ENCODE results near the gene PCYT2.

The PCYT2 gene

GRCh38 chr17:81865733-81866439, 45.3 kb downstream of the PCYT2 start (continued):
- TF ChIP-seq ZNF561 (tag by site-specific recombination; IDR thresholded peaks at IDR 0.05; ENCODE audit: borderline replicate concordance), result no peak
- TF ChIP-seq ZNF571 (tag by site-specific recombination; IDR thresholded peaks at IDR 0.05), result no peak
- TF ChIP-seq GLIS1 (tag by site-specific recombination; IDR thresholded peaks at IDR 0.05), result 0 out of 2 replicates have a peak, but pooled peaks have one; percentile 9
- TF ChIP-seq, protein P1, sequence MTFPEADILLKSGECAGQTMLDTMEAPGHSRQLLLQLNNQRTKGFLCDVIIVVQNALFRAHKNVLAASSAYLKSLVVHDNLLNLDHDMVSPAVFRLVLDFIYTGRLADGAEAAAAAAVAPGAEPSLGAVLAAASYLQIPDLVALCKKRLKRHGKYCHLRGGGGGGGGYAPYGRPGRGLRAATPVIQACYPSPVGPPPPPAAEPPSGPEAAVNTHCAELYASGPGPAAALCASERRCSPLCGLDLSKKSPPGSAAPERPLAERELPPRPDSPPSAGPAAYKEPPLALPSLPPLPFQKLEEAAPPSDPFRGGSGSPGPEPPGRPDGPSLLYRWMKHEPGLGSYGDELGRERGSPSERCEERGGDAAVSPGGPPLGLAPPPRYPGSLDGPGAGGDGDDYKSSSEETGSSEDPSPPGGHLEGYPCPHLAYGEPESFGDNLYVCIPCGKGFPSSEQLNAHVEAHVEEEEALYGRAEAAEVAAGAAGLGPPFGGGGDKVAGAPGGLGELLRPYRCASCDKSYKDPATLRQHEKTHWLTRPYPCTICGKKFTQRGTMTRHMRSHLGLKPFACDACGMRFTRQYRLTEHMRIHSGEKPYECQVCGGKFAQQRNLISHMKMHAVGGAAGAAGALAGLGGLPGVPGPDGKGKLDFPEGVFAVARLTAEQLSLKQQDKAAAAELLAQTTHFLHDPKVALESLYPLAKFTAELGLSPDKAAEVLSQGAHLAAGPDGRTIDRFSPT (tag by site-specific recombination; IDR thresholded peaks at IDR 0.05), result 0 out of 2 replicates have a peak, but pooled peaks have one; percentile 34

- Histone ChIP-seq H3K4me1 (ENCODE audit: control insufficient read depth, insufficient read depth, low read length) (peaks cover 14% of the 10 kb centered on the region; the same call in 1 of the 2 replicates), H3K36me3 (ENCODE audit: control insufficient read depth in 2 of 2, insufficient read depth in 1 of 2, low read length in 2 of 2) (peaks cover 12 to 75% of the 10 kb centered on the region in 2 experiments; a peak in 2 of 3 replicates), H3K4me3 (ENCODE audit: low read depth, low read length) (no peak overlapping the region), H3K9me3 (ENCODE audit: control insufficient read depth, insufficient read depth, low read depth, low read length) (no peaks in the 10 kb centered on the region), H3K27ac (ENCODE audit: extremely low read depth, low read depth, low read length) (peak overlapping the region; percentile 100)
- CTCF ChIA-PET, result interaction anchor here (0.6 to 1.8 kb wide), 2 partner anchors 48 to 131 kb away, joined by 3 to 4 read pairs; no protein-coding TSS in a partner anchor
- POLR2A ChIA-PET, result interaction anchor here (0.7 to 2.5 kb wide), 7 partner anchors 23 to 181 kb away, joined by 3 to 14 read pairs (median 5); partner anchors contain the start of genes ALYREF, ANAPC11, ARL16 and HGS
- no peak for TF ChIP-seq ZNF169 (tag by site-specific recombination; IDR thresholded peaks at IDR 0.05)
- TF ChIP-seq ZIC2 (tag by site-specific recombination; IDR thresholded peaks at IDR 0.05), result peak; percentile 34; the same call in 1 of the 2 replicates
These were observed 45.9 kb downstream of the PCYT2 start for GRCh38 chr17:81865358-81865732.

DNA sequence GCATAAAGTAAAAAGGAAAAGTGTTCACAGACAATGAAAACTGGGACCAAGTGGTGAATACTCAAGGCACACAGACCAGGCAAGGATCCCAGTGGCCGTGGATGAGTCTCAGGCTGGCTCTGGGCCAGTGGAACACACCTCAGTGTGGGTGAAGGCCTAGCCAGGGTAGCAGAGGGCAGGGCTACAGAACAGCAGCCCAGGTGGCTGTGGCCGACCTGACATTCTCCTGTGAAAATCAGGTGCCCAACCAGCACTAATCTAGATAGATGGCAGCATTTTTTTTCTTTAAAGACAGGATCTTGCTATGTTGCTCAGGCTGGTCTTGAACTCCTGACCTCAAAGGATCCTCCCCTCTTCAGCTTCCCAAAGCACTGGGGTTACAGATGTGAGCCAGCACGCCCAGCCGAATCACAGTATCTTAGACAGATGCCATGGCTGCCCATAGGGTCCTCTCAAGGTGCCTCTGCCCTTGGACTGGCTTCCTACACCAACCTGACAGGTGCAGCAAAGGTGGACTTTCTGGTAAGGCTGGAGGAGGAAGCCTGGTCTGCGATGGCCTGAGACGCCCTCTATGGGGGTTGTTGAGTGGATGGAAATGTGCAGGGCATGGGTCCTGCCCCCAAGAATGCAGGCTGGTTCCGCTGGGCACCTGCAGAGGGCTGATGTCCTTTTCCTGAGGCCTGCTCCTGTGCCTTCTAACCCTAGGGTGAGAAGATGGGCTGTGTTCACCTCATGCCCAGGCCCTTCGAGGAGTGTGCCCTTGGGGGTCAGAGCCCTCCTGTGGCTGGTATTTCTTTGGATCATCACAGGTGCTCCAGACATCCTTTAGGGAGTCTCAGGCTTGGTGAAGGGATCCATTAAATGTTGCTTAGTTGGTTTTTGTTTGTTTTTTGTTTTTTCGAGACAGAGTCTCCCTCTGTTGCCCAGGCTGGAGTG, 47.1 kb downstream of the PCYT2 start:
- peak overlapping the region; percentile 26; the same call in 1 of the 2 replicates for H3K27ac ChIP-seq (ENCODE audit: extremely low read depth, low read depth, low read length)
- H3K36me3 ChIP-seq (ENCODE audit: control insufficient read depth in 2 of 2, insufficient read depth in 1 of 2, low read length in 2 of 2), result peaks cover 12 to 70% of the 10 kb centered on the region in 2 experiments; a peak in 2 of 3 replicates
- peaks cover 13% of the 10 kb centered on the region for H3K4me1 ChIP-seq (ENCODE audit: control insufficient read depth, insufficient read depth, low read length)
- H3K9me3 ChIP-seq (ENCODE audit: control insufficient read depth, insufficient read depth, low read depth, low read length), result no peaks in the 10 kb centered on the region
- CTCF ChIA-PET, result interaction anchor here (0.5 to 1.3 kb wide), 2 partner anchors 131 to 232 kb away, joined by 3 to 4 read pairs; no protein-coding TSS in a partner anchor
- no peak overlapping the region for H3K4me3 ChIP-seq (ENCODE audit: low read depth, low read length)
- POLR2A ChIA-PET, result interaction anchor here (0.9 to 1.4 kb wide), 4 partner anchors 32 to 161 kb away, joined by 3 to 7 read pairs (median 5); partner anchors contain the start of genes CENPX, LRRC45 and MRPL12
- TF ChIP-seq, protein P2, sequence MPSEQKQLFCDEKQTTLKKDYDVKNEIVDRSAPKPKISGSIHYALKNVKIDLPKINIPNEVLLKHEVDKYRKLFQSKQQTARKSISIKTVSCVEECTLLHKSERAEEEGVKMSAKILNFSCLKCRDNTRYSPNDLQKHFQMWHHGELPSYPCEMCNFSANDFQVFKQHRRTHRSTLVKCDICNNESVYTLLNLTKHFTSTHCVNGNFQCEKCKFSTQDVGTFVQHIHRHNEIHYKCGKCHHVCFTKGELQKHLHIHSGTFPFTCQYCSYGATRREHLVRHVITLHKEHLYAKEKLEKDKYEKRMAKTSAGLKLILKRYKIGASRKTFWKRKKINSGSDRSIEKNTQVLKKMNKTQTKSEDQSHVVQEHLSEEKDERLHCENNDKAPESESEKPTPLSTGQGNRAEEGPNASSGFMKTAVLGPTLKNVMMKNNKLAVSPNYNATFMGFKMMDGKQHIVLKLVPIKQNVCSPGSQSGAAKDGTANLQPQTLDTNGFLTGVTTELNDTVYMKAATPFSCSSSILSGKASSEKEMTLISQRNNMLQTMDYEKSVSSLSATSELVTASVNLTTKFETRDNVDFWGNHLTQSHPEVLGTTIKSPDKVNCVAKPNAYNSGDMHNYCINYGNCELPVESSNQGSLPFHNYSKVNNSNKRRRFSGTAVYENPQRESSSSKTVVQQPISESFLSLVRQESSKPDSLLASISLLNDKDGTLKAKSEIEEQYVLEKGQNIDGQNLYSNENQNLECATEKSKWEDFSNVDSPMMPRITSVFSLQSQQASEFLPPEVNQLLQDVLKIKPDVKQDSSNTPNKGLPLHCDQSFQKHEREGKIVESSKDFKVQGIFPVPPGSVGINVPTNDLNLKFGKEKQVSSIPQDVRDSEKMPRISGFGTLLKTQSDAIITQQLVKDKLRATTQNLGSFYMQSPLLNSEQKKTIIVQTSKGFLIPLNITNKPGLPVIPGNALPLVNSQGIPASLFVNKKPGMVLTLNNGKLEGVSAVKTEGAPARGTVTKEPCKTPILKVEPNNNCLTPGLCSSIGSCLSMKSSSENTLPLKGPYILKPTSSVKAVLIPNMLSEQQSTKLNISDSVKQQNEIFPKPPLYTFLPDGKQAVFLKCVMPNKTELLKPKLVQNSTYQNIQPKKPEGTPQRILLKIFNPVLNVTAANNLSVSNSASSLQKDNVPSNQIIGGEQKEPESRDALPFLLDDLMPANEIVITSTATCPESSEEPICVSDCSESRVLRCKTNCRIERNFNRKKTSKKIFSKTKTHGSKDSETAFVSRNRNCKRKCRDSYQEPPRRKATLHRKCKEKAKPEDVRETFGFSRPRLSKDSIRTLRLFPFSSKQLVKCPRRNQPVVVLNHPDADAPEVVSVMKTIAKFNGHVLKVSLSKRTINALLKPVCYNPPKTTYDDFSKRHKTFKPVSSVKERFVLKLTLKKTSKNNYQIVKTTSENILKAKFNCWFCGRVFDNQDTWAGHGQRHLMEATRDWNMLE (tag by site-specific recombination; conservative IDR thresholded peaks at IDR 0.05; ENCODE audit: low read depth), result no peak
- TF ChIP-seq, protein P3, sequence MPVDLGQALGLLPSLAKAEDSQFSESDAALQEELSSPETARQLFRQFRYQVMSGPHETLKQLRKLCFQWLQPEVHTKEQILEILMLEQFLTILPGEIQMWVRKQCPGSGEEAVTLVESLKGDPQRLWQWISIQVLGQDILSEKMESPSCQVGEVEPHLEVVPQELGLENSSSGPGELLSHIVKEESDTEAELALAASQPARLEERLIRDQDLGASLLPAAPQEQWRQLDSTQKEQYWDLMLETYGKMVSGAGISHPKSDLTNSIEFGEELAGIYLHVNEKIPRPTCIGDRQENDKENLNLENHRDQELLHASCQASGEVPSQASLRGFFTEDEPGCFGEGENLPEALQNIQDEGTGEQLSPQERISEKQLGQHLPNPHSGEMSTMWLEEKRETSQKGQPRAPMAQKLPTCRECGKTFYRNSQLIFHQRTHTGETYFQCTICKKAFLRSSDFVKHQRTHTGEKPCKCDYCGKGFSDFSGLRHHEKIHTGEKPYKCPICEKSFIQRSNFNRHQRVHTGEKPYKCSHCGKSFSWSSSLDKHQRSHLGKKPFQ (tag by site-specific recombination; IDR thresholded peaks at IDR 0.05), result no peak
- TF ChIP-seq SP3 (tag by site-specific recombination; IDR thresholded peaks at IDR 0.05) (no peak), GLIS2 (tag by site-specific recombination; IDR thresholded peaks at IDR 0.05) (peak; percentile 62), ZNF529 (tag by site-specific recombination; IDR thresholded peaks at IDR 0.05; ENCODE audit: insufficient replicate concordance) (no peak), KLF1 (tag by site-specific recombination; IDR thresholded peaks at IDR 0.05) (no peak), ZNF658 (tag by site-specific recombination; IDR thresholded peaks at IDR 0.05) (no peak), ZBTB44 (tag by site-specific recombination; IDR thresholded peaks at IDR 0.05) (no peak), ZSCAN4 (tag by site-specific recombination; IDR thresholded peaks at IDR 0.05) (no peak), ZNF211 (tag by site-specific recombination; IDR thresholded peaks at IDR 0.05; ENCODE audit: low read depth) (no peak), ZBTB21 (tag by site-specific recombination; IDR thresholded peaks at IDR 0.05) (no peak)

Data from HEK293 (cell line).